Measurements from ENCODE around the gene CES3. TPM values are rescaled to one million over a fixed set of nuclear protein-coding genes. Genes with fewer than 3 reads are reported as not detected.

The CES3 gene
- total RNA-seq, 1 experiment from 2014 or later: 0.95 TPM

- ChIA-PET POLR2A (no interaction called here), CTCF (interaction anchor here (0.7 to 1.5 kb wide), 3 partner anchors 19 to 30 kb away, joined by 3 to 4 read pairs (median 3); no protein-coding TSS in a partner anchor)
- no peaks in the 10 kb centered on the region for H3K9me3 Mint-ChIP-seq (ENCODE audit: unreplicated experiment)
- Histone ChIP-seq H3K36me3 (ENCODE audit: control insufficient read depth, insufficient read depth, low read length) (no peaks in the 10 kb centered on the region), H3K27me3 (replicated peaks; ENCODE audit: control insufficient read depth, insufficient read depth, low read length) (no peaks in the 10 kb centered on the region), H3K9me3 (no peaks in the 10 kb centered on the region), H3K4me1 (peaks cover 7% of the 10 kb centered on the region; the same call in 1 of the 2 replicates), H3K4me3 (ENCODE audit: low read depth, low read length) (peak within 1 kb of the TSS; percentile 41)
- peaks cover 5% of the 10 kb centered on the region for H3K27me3 Mint-ChIP-seq (ENCODE audit: insufficient read depth, unreplicated experiment)
- no peak for TF ChIP-seq CTCF (IDR thresholded peaks at IDR 0.05; ENCODE audit: insufficient read depth in 1 of 2, low read depth in 1 of 2, low read length in 1 of 2, severe bottlenecking in 1 of 2, unreplicated experiment in 1 of 2)
- intact Hi-C loops (cut with micrococcal nuclease; ENCODE audit: unreplicated experiment): loop anchor here (1.0 kb wide), 1 partner anchor 30 kb away; no protein-coding TSS in a partner anchor
- peak within 1 kb of the TSS; percentile 73 for H3K4me3 Mint-ChIP-seq (ENCODE audit: unreplicated experiment)
- peak within 1 kb of the TSS; percentile 55 for H3K27ac Mint-ChIP-seq (ENCODE audit: unreplicated experiment)
- no peaks in the 10 kb centered on the region for H3K4me1 Mint-ChIP-seq (ENCODE audit: low read depth, unreplicated experiment)
- no peaks in the 10 kb centered on the region for H3K36me3 Mint-ChIP-seq (ENCODE audit: insufficient read depth, unreplicated experiment)
- no TSS peak for BruUV-seq (replicated peaks)
- DNase-seq: no peak
Measured at GRCh38 chr16:66925322-66925840, 35.7 kb upstream of the CES3 start, which contains the start of gene RRAD. TSS of gene RRAD (minus strand) at chr16:66925535. CDS start at chr16:66925179, 356 bp downstream.

GRCh38 chr16:66926171-66926947 lies 34.7 kb upstream of the CES3 start:
- H3K4me3 ChIP-seq (ENCODE audit: low read depth, low read length): no peak overlapping the region
- H3K27me3 ChIP-seq (replicated peaks; ENCODE audit: control insufficient read depth, insufficient read depth, low read length): no peaks in the 10 kb centered on the region
- CTCF ChIA-PET: interaction anchor here (0.7 to 2.8 kb wide), 4 partner anchors 18 to 31 kb away, joined by 3 to 36 read pairs (median 4); no protein-coding TSS in a partner anchor
- H3K36me3 Mint-ChIP-seq (ENCODE audit: insufficient read depth, unreplicated experiment): no peaks in the 10 kb centered on the region
- BruUV-seq (replicated peaks): no TSS peak
- no peaks in the 10 kb centered on the region for H3K9me3 ChIP-seq
- no peaks in the 10 kb centered on the region for H3K9me3 Mint-ChIP-seq (ENCODE audit: unreplicated experiment)
- no peaks in the 10 kb centered on the region for H3K36me3 ChIP-seq (ENCODE audit: control insufficient read depth, insufficient read depth, low read length)
- peak overlapping the region; percentile 73 for H3K4me3 Mint-ChIP-seq (ENCODE audit: unreplicated experiment)
- H3K4me1 Mint-ChIP-seq (ENCODE audit: low read depth, unreplicated experiment): no peaks in the 10 kb centered on the region
- POLR2A ChIA-PET: no interaction called here
- H3K27me3 Mint-ChIP-seq (ENCODE audit: insufficient read depth, unreplicated experiment): peaks cover 5% of the 10 kb centered on the region
- TF ChIP-seq CTCF (IDR thresholded peaks at IDR 0.05; ENCODE audit: insufficient read depth in 1 of 2, low read depth in 1 of 2, low read length in 1 of 2, severe bottlenecking in 1 of 2, unreplicated experiment in 1 of 2): no peak
- no peak for DNase-seq
- H3K27ac Mint-ChIP-seq (ENCODE audit: unreplicated experiment): peak overlapping the region; percentile 55
- peaks cover 7% of the 10 kb centered on the region; the same call in 1 of the 2 replicates for H3K4me1 ChIP-seq
- intact Hi-C loops (cut with micrococcal nuclease; ENCODE audit: unreplicated experiment): no loop called here

- CTCF ChIA-PET: interaction anchor here (0.6 to 2.8 kb wide), 3 partner anchors 22 to 87 kb away, joined by 3 to 36 read pairs (median 3); no protein-coding TSS in a partner anchor
- DNase-seq: peak in 1 of 2 experiments; percentile 45
- POLR2A ChIA-PET: no interaction called here
- H3K4me3 Mint-ChIP-seq (ENCODE audit: unreplicated experiment): no peak overlapping the region
- H3K36me3 ChIP-seq (ENCODE audit: control insufficient read depth, insufficient read depth, low read length): no peaks in the 10 kb centered on the region
- H3K27me3 ChIP-seq (replicated peaks; ENCODE audit: control insufficient read depth, insufficient read depth, low read length): no peaks in the 10 kb centered on the region
- H3K4me3 ChIP-seq (ENCODE audit: low read depth, low read length): no peak overlapping the region
- peaks cover 5% of the 10 kb centered on the region for H3K27me3 Mint-ChIP-seq (ENCODE audit: insufficient read depth, unreplicated experiment)
- H3K9me3 ChIP-seq: no peaks in the 10 kb centered on the region
- peaks cover 7% of the 10 kb centered on the region; the same call in 1 of the 2 replicates for H3K4me1 ChIP-seq
- no TSS peak for BruUV-seq (replicated peaks)
- no peaks in the 10 kb centered on the region for H3K4me1 Mint-ChIP-seq (ENCODE audit: low read depth, unreplicated experiment)
- H3K36me3 Mint-ChIP-seq (ENCODE audit: insufficient read depth, unreplicated experiment): no peaks in the 10 kb centered on the region
- no peaks in the 10 kb centered on the region for H3K9me3 Mint-ChIP-seq (ENCODE audit: unreplicated experiment)
- intact Hi-C loops (cut with micrococcal nuclease; ENCODE audit: unreplicated experiment): no loop called here
- H3K27ac Mint-ChIP-seq (ENCODE audit: unreplicated experiment): no peak overlapping the region
- TF ChIP-seq CTCF (IDR thresholded peaks at IDR 0.05; ENCODE audit: insufficient read depth in 1 of 2, low read depth in 1 of 2, low read length in 1 of 2, severe bottlenecking in 1 of 2, unreplicated experiment in 1 of 2): no peak
Measured at GRCh38 chr16:66926961-66927436, 34.1 kb upstream of the CES3 start.
